Measurements from ENCODE around the gene MARVELD1. TPM values are rescaled to one million over a fixed set of nuclear protein-coding genes. Genes with fewer than 3 reads are reported as not detected.

MARVELD1 gene
- polyA plus RNA-seq (2011; rRNA removed) = 63.9 and 79.4 TPM in 2 replicates
- 39.7 and 44.7 TPM in 2 replicates for polyA minus RNA-seq (2011; rRNA and poly(A)+ RNA removed)

GRCh38 chr10:97713339-97713825 is at the start of gene MARVELD1:
Gene MARVELD1, plus strand, starts transcription at chr10:97713730. Its CDS starts 147 bp downstream, at chr10:97713877.
- TF ChIP-seq, protein P1, sequence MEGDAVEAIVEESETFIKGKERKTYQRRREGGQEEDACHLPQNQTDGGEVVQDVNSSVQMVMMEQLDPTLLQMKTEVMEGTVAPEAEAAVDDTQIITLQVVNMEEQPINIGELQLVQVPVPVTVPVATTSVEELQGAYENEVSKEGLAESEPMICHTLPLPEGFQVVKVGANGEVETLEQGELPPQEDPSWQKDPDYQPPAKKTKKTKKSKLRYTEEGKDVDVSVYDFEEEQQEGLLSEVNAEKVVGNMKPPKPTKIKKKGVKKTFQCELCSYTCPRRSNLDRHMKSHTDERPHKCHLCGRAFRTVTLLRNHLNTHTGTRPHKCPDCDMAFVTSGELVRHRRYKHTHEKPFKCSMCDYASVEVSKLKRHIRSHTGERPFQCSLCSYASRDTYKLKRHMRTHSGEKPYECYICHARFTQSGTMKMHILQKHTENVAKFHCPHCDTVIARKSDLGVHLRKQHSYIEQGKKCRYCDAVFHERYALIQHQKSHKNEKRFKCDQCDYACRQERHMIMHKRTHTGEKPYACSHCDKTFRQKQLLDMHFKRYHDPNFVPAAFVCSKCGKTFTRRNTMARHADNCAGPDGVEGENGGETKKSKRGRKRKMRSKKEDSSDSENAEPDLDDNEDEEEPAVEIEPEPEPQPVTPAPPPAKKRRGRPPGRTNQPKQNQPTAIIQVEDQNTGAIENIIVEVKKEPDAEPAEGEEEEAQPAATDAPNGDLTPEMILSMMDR (IDR thresholded peaks at IDR 0.05; ENCODE audit: insufficient read depth, low read depth, low read length) = no peak
- ChIA-PET CTCF (interaction anchor here (1.3 to 20.3 kb wide), 5 partner anchors 11 to 75 kb away, joined by 3 to 517 read pairs (median 10); partner anchors contain the start of genes AVPI1 and ZFYVE27), POLR2A (interaction anchor here (0.6 to 1.0 kb wide), 4 partner anchors 16 to 24 kb away, joined by 3 to 10 read pairs (median 8); partner anchors contain the start of gene ZFYVE27)
- no peak for DNase-seq (ENCODE audit: low read depth)
- no peaks in the 10 kb centered on the region for H3K27me3 ChIP-seq (ENCODE audit: control insufficient read depth, insufficient read depth, low read length)
- H3K36me3 ChIP-seq (ENCODE audit: control insufficient read depth, insufficient read depth, low read length) = peaks cover 5% of the 10 kb centered on the region
- peak within 1 kb of the TSS; percentile 71 for H3K4me3 ChIP-seq (ENCODE audit: low read depth, low read length)

- Histone ChIP-seq H3K27me3 (ENCODE audit: control insufficient read depth, insufficient read depth, low read length) (no peaks in the 10 kb centered on the region), H3K36me3 (ENCODE audit: control insufficient read depth, insufficient read depth, low read length) (peaks cover 14% of the 10 kb centered on the region), H3K4me3 (ENCODE audit: low read depth, low read length) (no peak overlapping the region)
- ChIA-PET CTCF (interaction anchor here (0.9 to 3.9 kb wide), 3 partner anchors 12 to 92 kb away, joined by 3 to 13 read pairs (median 4); partner anchors contain the start of gene ANKRD2), POLR2A (no interaction called here)
- no peak for DNase-seq (ENCODE audit: low read depth)
- TF ChIP-seq, protein P1 (IDR thresholded peaks at IDR 0.05; ENCODE audit: insufficient read depth, low read depth, low read length) = no peak
Measured at GRCh38 chr10:97664282-97664850, 49.2 kb upstream of the MARVELD1 start.

DNA sequence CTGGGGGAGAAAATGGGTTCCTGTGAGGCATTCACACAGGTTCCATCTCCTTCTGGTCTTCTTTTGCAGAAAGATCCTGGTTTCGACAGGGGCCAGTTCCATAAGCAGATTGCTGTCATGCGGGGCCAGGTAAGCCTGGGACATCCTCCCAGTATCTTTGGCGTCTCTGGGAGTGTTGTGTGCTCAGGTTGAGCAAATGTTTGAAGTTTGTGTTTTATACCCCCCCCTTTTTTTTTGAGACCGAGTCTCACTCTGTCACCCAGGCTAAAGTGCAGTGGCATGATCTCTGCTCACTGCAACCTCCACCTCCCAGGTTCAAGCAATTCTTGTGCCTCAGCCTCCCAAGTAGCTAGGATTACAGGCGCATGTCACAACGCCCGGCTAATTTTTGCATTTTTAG is 46.5 kb upstream of the MARVELD1 start:
- Histone ChIP-seq H3K4me3 (ENCODE audit: low read depth, low read length) (no peak overlapping the region), H3K27me3 (ENCODE audit: control insufficient read depth, insufficient read depth, low read length) (no peaks in the 10 kb centered on the region), H3K36me3 (ENCODE audit: control insufficient read depth, insufficient read depth, low read length) (peaks cover 18% of the 10 kb centered on the region)
- POLR2A ChIA-PET = no interaction called here
- CTCF ChIA-PET = interaction anchor here (0.6 to 2.9 kb wide), 2 partner anchors 9 to 28 kb away, joined by 4 to 11 read pairs; no protein-coding TSS in a partner anchor
- TF ChIP-seq, protein P1 (IDR thresholded peaks at IDR 0.05; ENCODE audit: insufficient read depth, low read depth, low read length) = no peak
- DNase-seq (ENCODE audit: low read depth) = no peak

- no peak for DNase-seq (ENCODE audit: low read depth)
- H3K4me3 ChIP-seq (ENCODE audit: low read depth, low read length) = no peak overlapping the region
- CTCF ChIA-PET = interaction anchor here (0.6 to 2.9 kb wide), 3 partner anchors 9 to 34 kb away, joined by 3 to 11 read pairs (median 4); no protein-coding TSS in a partner anchor
- no peaks in the 10 kb centered on the region for H3K27me3 ChIP-seq (ENCODE audit: control insufficient read depth, insufficient read depth, low read length)
- TF ChIP-seq, protein P1 (IDR thresholded peaks at IDR 0.05; ENCODE audit: insufficient read depth, low read depth, low read length) = no peak
- H3K36me3 ChIP-seq (ENCODE audit: control insufficient read depth, insufficient read depth, low read length) = peaks cover 16% of the 10 kb centered on the region
- POLR2A ChIA-PET = no interaction called here
Measured at GRCh38 chr10:97667463-97667862, 46.1 kb upstream of the MARVELD1 start.

- DNase-seq (ENCODE audit: low read depth) = no peak
- POLR2A ChIA-PET = no interaction called here
- CTCF ChIA-PET = interaction anchor here (0.8 to 1.1 kb wide), 3 partner anchors 9 to 40 kb away, joined by 3 to 5 read pairs (median 3); no protein-coding TSS in a partner anchor
- Histone ChIP-seq H3K4me3 (ENCODE audit: low read depth, low read length) (no peak overlapping the region), H3K27me3 (ENCODE audit: control insufficient read depth, insufficient read depth, low read length) (no peaks in the 10 kb centered on the region), H3K36me3 (ENCODE audit: control insufficient read depth, insufficient read depth, low read length) (peaks cover 18% of the 10 kb centered on the region)
- TF ChIP-seq, protein P1 (IDR thresholded peaks at IDR 0.05; ENCODE audit: insufficient read depth, low read depth, low read length) = no peak
Measured at GRCh38 chr10:97669571-97669970, 44.0 kb upstream of the MARVELD1 start.

Data from BJ (cell line).